ENCODE results near the gene CACNA2D3. TPM values are rescaled to one million over a fixed set of nuclear protein-coding genes. Genes with fewer than 3 reads are reported as not detected.

The CACNA2D3 gene
- total RNA-seq, 1 experiment from 2014 or later: not detected

DNA sequence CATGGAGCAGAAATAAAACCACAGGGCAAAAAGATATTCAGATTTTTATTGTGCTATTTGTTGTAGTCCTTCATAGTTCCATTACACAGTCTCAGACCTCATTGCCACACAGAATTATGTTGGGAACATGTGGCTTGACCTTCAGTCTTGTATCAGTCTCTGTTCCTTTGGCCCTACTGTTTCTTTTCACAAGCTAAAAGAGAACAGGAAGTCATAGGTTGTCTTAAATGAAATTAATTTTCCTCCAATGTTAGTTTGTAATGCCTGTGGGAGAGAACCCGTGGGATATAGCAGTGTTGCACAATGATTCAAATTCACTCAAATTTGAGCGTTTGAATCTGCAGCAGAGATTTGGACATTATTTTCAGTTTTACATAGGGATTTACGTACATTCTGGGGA, 445.6 kb downstream of the CACNA2D3 start:
- no peak for DNase-seq (ENCODE audit: low spot score)

DNA sequence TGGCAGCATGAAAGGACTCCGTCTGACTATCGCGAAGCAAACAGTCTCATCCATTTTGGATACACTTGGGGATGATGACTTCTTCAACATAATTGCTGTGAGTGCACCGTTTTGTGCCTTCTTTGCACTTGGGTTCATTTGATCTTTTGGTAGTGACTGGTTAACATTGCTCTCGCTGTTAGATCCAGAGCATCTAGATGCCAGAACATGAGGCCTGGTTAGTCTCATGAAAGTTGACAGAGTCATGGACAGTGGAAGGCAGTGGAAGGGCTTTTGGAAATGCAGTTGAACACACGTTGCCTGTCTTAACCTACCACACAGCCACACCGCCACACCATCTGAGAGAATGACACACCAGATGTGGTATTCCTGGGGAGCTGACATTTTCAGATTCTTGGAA, 447.7 kb downstream of the CACNA2D3 start:
- DNase-seq (ENCODE audit: low spot score): no peak

DNA sequence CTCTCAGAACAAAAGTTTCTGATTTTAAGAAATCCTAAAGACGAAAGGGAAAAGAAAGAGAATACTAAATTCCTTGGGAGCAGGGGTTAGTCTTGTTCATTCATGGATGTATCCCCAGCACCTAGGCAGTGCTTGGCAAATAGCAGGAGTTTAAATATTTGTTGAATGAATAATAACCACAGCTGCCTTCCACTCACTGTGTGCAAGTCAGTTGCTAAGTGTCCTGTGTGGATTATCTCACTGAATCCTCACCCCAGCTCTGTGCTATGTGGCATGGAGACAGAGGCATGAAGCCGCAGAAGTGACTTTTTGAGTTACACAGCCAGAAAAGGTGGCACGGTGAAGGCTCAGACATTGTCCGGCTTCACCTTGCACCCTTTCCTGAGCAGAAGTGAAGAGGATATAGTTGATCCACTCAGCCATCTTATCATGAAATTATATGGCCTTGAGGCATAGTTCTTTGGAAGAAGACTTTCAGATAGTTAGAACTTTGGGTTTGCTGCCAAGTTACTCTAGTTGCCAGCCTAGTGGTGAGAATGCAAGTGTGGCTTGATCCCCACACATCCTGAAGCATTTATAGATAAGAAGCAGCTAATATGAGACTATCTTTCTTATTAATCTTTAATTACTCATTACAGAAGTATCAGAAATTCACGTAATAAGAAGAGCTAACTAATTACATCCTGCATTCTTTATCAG, 450.0 kb downstream of the CACNA2D3 start:
- no peak for DNase-seq (ENCODE audit: low spot score)

DNA sequence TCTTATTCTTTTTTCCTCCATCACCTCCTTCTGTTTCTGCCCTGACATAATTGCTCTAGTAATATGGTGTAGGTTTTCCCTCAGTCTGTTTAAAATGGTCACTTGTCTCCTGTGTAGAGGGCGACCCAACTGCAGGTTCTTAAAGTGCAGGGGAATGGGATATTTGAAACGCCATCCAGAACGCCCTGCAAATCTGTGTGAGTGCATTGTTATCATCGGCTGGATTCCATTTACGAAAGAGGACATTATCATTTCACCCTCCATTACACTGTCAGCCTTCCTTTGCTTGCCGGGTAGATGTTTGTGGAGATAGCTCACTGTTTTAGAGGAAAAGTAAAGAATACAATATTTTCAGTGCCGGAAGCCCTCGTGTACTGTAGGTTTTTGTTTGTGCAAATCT, 451.5 kb downstream of the CACNA2D3 start:
- no peak for DNase-seq (ENCODE audit: low spot score)

DNA sequence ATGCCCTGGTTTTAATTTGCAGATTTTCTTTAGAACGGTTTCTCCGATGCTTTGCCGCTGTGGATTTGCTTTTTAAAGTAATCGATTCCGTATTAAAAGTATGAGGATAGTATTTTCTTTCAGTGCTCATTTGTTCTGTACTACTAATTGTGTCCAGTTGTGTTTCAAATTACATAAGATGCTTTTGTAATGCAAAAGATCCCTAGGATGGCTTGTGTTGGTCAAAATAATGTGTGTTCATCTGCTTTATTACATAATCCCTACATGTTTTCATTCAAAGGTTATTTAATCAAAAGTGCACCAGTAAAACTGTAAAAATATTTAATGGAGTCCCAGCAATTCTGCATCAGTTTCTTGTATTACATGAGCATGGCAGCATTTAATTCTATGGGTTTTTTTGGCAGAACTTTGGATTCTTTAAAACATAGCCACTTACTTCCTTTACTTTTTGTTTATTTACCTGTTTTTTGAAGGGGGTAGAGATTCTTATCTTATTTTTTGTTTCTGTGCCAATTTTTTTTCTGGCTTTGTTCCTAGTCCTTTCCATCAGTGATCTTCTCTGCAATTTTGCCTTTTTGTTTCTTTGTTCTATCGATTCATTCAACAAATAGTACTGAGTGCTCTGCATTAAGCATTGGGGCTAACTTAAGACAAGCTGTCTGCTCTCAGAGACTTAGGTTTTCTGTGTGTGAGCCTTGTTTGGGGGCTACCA, 452.7 kb downstream of the CACNA2D3 start:
- DNase-seq (ENCODE audit: low spot score): no peak

DNA sequence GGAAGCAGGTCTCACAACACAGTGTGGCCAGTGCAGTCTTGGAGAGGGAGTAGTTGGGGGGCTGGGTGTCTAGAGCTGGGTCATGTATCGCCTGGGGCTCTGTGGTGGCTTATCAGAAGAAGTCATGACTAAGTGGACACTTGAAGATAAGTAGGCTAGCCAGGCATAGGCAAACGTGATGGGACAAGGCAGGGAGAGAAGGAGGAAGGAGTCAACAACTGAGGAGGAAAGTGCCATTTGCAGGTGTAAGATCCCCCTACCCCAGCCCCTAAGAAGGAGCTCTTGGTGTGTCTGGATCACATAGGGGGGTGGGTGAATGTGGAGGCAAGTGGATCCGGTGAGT, 453.2 kb downstream of the CACNA2D3 start:
- DNase-seq (ENCODE audit: low spot score): no peak

DNA sequence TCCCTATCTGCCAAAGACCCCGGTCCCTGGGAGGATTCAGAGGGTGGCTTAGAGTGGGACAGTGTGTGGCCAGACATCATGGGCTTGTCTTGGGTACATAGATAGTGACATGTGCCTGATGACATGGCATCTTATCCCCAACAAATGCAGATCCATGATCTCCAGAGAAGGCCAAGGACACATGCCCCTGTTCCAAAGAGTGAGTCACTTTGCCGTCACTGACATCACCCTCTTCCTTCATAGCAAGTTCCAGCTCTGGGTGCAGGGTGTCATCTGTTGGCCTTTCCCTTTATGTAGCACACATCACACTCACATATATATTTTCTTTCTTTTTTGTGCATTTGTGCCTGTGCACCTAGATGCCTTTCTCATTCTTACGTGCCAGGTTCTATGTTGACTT, 455.0 kb downstream of the CACNA2D3 start:
- no peak for DNase-seq (ENCODE audit: low spot score)

DNA sequence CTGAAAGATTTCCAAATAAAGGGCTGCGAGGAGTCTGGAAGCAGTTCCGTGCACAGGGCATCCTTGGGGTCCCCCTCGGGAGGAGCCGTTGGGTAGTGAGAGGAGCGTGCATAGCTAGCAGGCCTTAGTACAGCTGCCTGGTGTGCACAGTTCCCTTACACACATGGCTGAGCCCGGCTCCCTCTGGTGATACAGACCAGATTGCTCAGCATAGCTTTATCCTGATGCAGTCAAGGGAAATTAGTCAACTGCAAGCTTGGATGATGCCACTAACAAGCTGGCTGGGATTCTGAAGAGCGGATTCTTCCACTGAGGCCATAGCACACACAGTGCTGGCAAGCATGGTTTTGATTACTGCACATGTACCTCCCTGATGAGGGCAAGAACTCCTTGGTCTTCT, 456.1 kb downstream of the CACNA2D3 start:
- DNase-seq (ENCODE audit: low spot score): no peak

DNA sequence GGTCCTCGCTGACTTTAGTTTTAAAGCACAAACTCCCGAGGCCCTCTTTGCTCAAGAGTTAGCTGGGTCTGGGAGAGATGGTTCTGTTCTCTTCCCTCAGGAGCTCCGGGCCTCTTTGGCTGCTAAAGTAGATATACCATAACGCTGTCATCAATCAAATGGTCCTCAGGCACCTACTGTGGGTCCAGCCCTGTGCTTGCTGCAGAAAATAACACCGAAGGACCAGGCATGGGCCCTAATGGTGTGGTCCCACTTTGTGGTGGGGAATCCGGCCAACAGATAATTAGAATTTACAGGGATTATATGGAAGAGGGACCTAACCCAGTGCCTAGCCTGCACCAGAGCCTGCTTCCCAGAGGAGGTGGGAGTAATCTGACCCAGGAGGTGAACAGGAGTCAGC, 458.1 kb downstream of the CACNA2D3 start:
- no peak for DNase-seq (ENCODE audit: low spot score)

DNA sequence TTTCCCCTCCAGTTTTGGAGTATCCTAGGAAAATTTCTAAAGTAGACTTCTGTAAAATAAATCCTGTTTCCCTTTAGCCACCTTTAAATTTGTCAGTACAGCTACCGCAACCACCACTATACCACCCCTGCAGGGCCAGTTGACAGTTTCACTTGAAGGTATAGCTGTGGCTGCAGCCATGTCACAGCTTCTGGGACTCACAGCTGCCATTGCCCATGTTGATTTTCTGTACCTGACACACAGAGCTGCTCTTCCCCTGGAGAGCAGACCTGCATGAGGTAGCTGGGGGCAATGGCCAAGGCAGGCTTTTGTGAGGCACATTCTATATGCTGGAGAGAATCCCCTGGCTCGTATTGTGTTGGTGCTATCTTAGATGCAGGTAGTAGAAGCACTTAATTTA, 460.1 kb downstream of the CACNA2D3 start:
- DNase-seq (ENCODE audit: low spot score): no peak

DNA sequence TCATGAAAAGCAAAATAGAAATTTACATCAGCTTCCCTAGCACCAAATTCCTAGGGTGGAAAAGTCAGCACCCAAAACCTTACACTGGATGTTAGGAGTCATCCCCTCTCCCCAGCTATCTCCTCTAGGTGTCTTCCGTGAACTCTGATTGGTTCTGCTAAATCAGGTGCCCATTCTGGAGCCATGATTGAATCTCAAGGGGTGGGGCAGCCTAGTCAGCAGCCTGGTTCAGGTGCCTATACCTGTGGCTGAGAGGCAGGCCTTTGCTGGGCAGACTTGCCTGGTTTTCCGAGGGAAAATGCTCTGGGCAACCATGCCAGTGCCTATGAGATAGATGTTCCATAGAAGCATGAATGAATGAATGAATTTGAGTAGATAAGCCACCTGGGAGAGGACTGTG, 468.8 kb downstream of the CACNA2D3 start:
- DNase-seq (ENCODE audit: low spot score): no peak

DNA sequence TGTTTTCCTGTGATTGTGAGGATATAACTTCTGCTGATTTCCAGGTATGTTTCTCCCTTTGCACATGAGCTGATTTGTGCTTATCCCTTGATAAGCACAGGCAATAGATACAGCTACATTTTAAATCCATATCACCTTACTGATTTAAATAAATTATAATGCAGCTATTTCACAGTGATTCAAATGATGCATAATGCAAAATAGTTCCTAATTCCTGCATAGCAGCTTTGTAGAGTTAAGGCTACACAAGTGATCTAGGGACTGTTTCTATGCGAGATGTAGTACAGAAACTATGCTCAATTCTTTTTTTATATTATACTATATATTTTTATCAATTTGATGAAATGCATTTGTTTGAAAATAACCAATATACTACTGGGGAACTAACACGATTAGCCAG, 471.3 kb downstream of the CACNA2D3 start:
- DNase-seq (ENCODE audit: low spot score): no peak

DNA sequence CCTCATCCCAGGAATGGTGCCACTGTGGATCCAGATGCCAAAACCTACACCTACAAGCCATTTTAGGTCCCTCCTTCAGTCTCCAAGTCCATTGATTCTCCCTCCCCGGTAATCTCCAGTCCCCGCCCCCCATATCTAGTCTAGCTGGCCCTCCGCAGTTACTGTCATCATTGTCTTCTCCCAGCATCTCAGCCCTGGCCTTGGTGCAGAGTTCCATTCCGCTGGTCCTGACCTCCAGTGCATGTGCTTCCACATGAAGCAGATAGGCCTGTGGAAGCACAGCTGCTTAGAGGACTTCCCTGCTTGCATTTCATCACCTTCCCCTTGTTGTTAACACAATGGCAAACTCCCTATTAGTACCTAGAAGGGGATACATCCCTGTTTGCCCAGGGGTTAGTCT, 473.7 kb downstream of the CACNA2D3 start:
- no peak for DNase-seq (ENCODE audit: low spot score)

DNA sequence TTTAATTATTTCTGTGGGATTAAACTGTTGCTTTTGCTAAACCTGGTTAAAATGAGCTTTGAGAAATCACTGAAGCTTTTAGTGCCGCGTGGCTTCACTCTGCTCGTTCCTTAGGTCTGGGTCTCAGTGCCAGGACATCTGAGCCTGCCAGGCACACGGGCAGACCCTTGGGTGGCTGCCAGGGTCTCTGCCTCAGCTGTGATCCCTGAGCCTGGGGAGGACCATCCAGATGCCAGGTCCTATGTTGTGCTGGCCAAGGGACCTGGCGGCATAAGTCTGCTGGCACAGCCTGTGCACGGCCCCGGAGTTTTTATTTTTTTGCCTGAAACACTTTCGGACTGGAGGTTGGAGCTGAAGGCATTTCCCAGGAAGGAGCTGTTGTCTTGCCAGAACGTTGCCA, 477.4 kb downstream of the CACNA2D3 start:
- DNase-seq (ENCODE audit: low spot score): no peak

DNA sequence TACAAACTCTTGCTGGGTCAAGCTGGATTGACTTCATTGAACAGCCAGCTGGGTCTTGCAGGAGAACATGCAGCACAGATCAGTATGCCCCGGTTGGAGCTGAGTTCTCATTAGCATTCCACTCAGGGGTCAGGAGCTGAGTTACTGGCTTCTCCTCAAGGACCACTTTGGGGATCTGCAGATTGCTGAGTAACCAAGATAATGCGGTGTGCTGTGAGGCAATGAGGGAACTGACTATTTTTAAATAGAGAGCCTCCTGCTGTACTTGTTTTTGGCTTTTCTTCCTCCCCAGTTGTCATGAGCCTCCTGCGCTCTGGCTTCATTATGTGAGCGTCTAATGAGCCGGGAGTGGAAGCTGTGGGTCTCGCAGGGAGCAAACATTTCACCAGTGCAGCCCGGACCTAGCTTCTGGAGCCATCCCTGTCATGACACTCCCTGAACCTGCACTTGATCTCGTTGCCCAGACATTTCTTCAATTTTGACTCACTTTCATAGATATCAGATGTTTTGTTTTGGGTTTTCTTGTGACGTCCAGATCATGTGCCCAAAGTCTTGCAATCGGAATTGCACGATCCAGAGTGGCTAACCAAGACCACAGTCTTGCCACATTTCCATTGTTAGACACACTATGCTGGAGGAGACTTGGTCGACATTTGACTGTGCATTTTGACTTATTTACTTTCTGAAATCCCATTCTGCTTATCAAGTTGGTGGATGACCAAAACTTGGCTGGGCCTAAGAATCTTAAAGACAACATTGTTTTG, 478.3 kb downstream of the CACNA2D3 start:
- no peak for DNase-seq (ENCODE audit: low spot score)

DNA sequence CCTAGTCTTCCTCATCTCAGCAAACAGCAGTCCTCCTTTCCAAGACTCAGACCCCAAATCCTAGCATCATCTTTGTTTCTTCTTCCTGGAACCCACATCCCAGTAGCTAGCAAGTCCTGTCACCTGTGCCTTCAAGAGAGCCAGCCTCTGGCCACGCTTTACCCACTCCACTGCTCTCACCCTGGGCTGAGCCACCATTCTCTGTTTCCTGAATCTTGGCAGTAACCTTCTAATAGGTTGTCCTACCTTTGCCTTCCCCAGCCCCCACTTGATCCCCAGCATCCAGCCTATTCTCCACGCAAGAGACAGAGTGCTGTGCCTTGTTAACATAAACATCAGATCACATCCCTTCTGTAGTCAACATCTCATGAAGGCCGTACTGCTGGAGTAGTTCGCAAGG, 482.1 kb downstream of the CACNA2D3 start:
- DNase-seq (ENCODE audit: low spot score): no peak

DNA sequence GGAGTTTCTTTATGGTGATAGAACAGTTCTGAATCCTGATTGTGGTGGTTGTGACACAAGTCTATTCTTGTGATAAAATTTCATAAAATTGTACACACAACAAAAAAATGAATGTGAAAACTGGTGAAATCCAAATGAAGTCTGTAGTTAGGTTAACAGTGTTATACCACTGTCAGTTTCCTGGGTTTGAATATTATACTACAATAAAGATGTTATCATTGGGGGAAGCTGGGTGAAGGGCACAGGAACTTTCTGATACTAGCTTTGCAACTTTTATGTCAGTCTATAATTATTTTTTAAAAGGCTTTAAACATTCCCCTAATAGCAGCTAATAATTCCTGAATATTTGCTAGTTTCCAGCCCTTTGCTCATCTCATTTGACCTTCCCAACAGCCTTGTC, 485.7 kb downstream of the CACNA2D3 start:
- no peak for DNase-seq (ENCODE audit: low spot score)

DNA sequence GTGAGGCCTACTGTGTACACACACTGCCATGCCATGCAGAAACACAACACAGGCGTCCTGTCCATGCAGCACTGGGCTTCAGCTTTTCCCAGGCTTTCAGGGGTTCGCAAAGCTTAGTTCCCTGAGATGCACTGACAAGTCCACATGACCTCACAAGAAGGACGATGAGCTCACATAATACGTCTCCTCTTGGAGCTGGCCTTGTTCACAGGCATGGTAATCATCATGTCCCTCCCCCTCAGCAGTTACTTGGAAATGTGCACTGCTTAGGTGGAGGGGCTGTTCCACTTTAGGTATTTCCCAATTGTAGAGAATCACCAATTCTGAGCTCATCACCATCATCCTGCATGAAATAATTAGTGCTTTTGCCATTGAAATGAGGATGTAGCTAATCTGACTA, 496.7 kb downstream of the CACNA2D3 start:
- DNase-seq (ENCODE audit: low spot score): no peak

DNA sequence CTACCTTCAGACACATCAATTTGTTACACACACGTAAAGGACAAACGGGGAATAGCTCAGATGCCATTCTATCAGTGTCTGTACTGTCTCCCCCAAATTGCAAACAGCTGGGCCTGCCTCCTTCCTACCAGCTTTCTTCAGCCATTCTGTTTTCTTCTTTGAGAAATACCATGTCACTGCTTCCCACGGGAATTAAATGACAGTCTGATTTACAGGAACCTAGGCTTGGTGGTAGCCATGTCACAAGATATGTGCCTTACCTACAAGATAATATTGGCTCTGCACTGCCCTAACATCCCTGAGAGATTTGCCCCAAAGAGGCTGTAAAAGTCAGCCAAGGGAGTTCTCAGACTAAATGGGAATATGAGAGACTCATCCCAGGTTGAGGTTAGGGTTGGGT, 497.2 kb downstream of the CACNA2D3 start:
- no peak for DNase-seq (ENCODE audit: low spot score)

DNA sequence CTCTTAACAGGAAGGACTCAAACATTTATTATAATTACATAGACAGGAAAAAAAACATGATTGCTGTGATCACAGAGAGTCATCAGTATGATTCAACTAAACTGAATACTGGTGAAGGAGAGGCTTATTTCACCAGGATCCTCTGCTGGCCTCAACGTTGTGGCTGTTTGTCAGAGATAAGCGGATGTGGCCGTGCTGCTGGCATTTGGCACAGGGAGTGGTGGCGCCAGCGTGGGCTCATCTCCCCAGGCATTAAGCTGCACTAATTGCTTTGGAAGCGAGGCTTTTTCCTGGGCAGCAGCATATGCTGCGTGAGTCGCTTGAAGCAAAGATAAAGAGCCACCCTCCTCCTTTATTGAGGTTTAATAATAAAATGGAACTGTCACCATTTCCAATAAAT, 498.8 kb downstream of the CACNA2D3 start:
- no peak for DNase-seq (ENCODE audit: low spot score)

DNA sequence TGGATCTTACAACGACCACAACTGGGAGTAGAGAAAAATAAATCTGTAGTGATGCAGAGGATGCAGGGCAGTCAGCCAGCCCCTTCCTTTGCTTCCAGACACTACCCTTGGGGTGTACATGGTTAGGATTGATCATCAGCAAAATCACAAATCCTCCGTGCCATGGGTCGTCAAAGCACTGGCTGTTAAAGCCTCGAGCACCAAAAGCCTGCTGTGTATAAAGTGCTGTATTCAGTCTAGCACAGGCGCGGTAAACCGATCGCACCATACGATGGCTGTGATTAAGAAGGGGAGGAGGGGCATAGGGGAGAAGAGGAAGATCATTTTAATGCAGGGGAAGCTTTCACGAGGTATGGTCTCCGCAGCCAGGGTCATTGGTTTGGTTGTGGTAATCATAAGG, 500.3 kb downstream of the CACNA2D3 start:
- no peak for DNase-seq (ENCODE audit: low spot score)

DNA sequence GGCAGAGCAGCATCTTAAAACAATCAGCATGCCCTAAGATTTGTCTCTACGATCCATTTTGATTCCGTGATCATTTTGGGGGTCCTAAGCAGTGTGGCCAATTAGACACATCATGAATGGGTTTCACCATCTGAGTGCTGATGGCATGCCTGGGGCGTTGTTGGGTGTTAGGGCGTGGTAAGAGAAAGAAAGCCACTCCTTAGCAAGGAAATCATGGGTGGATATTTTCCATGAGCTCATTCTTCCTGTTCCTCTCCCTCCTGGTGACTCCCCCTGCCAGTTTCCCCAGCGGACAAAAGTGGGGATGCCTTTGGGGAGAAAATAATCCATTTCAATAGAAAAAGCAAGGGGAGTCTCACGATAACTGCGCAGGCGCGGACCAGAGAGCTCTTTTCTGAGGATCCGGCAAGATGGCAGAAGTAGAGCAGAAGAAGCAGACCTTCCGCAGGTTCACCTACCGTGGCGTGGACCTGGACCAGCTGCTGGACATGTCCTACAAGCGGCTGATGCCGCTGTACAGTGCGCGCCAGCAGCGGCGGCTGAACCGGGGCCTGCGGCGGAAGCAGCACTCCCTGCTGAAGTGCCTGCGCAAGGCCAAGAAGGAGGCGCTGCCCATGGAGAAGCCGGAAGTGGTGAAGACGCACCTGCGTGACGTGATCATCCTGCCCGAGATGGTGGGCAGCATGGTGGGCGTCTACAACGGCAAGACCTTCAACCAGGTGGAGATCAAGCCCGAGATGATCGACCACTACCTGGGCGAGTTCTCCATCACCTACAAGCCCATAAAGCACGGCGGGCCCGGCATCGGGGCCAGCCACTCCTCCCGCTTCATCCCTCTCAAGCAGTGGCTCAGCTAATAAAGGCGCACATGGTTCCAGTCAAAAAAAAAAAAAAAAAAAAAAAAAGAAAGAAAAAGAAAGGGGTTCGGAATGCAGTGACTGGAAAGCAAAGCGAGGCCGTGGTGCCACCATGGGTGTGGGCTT, 503.7 kb downstream of the CACNA2D3 start:
- DNase-seq (ENCODE audit: low spot score): no peak

Data from HT-29 (cell line).